Mammary epithelial cell (primary cell): ENCODE results near the gene LNPK.
"Not testable (repeated sequence)": the region's sequence is repeated elsewhere in the genome, so short reads cannot be mapped to it uniquely, and the experiment has no call there.

Experiments used
- EZH2 ChIP-seq: IDR thresholded peaks from 2 replicates; pipeline ENCODE4 v1.6.1; 2012; ENCODE audit warnings: low read length, inconsistent platforms, borderline replicate concordance
- TF ChIP-seq, protein P1 (sequence below), 2 donors: IDR thresholded peaks in 1 of 2; conservative IDR thresholded peaks in 1 of 2; 2 replicates each; pipeline ENCODE4 v1.5.1; 2011 to 2012; ENCODE audit warnings: inconsistent platforms in 2 of 2, low read length in 2 of 2, mild to moderate bottlenecking in 2 of 2, control low read depth in 1 of 2, low read depth in 1 of 2; ENCODE audit not compliant: insufficient read depth in 1 of 2; ENCODE audit errors: extremely low read depth in 1 of 2

DNA sequence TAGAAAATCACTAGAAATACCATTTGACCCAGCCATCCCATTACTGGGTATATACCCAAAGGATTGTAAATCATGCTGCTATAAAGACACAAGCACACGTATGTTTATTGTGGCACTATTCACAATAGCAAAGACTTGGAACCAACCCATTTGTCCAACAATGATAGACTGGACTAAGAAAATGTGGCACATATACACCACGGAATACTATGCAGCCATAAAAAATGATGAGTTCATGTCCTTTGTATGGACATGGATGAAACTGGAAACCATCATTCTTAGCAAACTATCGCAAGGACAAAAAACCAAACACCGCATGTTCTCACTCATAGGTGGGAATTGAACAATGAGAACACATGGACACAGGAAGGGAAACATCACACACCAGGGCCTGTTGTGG lies 14.9 kb downstream of the LNPK start:
- TF ChIP-seq, protein P1, sequence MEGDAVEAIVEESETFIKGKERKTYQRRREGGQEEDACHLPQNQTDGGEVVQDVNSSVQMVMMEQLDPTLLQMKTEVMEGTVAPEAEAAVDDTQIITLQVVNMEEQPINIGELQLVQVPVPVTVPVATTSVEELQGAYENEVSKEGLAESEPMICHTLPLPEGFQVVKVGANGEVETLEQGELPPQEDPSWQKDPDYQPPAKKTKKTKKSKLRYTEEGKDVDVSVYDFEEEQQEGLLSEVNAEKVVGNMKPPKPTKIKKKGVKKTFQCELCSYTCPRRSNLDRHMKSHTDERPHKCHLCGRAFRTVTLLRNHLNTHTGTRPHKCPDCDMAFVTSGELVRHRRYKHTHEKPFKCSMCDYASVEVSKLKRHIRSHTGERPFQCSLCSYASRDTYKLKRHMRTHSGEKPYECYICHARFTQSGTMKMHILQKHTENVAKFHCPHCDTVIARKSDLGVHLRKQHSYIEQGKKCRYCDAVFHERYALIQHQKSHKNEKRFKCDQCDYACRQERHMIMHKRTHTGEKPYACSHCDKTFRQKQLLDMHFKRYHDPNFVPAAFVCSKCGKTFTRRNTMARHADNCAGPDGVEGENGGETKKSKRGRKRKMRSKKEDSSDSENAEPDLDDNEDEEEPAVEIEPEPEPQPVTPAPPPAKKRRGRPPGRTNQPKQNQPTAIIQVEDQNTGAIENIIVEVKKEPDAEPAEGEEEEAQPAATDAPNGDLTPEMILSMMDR (conservative IDR thresholded peaks at IDR 0.05 in 1 of 2, IDR thresholded peaks at IDR 0.05 in 1 of 2; ENCODE audit: extremely low read depth in 1 of 2, insufficient read depth in 1 of 2, low read depth in 1 of 2, low read length in 2 of 2), result not testable (repeated sequence)
- TF ChIP-seq EZH2, result not testable (repeated sequence)
